ENCODE data around the gene LITAF.

LITAF gene

DNA sequence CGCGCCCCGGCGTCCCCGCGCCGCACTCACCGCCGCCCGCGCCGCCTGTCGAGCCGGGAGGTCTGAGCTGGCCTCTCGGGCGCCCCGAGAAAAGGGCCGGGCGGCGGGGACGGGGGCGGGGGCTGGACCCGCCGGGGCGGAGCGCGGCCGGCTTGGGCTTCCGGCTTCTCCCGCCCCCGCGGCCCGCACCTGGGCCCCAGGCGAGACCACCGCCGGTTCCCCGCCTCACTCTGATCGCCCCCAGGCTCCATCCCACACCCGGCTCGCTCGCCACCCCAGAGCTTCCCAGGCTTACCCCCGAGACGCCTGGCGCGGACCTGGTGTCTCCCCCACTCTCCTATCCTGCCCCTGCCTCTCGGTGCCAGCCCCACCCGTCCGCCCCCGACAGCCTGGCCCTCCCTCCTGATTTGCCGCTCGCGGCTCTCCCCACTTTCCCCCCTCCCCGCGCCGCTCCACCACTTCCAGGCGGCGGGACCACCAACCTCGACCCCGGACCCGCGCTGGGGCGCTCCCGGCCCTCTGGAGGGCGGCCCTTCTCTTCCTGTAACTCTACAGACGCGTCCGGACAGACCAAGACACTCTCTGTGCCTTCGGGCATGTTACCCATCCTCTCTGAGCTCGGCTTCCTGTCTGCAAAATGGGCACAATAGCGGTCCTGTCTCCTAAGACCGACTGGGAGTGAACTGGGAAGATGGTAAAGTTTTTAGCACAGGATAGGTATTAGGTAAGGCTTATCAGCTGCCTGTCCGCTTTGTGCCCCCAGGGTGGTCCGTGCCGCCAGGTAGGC, at the start of gene LITAF:
TSS of gene LITAF (minus strand) at position 64 of the 787 bp plus-strand sequence. CDS start 30,189 bp downstream, outside the sequence.
- DNase-seq: peak; percentile 63 to 65

DNA sequence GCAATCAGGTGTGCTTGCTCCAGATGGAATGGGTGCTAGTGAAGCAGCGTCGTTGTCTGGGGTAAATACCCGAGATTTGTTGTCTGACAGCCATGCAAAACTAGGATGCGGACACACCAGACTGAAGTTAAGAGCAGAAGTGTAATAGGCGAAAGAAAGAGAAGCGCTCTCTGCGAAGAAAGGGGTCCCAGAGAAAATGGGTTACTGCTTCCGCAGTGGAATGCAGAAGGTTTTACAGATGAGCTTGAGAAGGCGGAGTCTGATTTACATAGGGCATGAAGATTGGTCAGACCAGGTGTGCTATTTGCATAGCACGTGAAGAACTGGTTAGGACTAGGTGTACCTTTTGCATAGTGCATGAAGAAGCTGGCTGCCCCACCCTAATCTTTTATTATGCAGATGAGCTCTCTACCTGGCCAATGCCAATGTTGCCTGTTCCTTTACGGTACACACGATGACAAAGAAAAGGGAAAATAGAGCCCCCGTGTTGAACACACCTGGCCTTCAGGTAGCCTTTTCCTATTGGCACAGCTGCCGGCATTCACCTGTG, 49.5 kb upstream of the LITAF start:
- no peak for DNase-seq

GRCh38 chr16:11635679-11636171, 49.0 kb upstream of the LITAF start:
- no peak for DNase-seq

DNA sequence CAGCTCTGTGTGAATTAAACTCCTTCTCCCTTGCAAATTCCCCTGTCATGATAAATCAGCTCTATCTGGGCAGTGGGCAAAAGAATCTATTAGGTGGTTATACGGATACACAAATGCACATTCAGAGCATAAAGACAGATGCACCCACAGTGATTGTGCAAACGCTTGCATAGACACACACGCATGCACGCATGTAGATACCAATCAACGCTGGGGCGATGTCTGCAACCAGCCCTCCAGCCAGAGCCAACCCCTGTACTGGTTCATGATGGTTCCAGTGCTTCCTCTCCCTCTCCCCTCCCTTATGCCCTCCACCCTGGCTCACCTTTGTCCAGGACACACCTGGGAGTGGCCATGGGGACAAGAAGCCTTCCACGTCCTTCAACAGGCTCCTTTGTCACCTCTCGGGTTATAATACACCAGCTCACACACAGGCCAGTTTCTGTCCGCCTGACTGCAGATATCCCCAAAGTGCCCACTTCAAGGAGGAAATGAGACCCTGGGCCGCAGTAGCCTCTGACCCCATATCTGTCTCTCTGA, 48.5 kb upstream of the LITAF start:
- DNase-seq: no peak

GRCh38 chr16:11634312-11634711, 47.6 kb upstream of the LITAF start:
- no peak for DNase-seq

DNA sequence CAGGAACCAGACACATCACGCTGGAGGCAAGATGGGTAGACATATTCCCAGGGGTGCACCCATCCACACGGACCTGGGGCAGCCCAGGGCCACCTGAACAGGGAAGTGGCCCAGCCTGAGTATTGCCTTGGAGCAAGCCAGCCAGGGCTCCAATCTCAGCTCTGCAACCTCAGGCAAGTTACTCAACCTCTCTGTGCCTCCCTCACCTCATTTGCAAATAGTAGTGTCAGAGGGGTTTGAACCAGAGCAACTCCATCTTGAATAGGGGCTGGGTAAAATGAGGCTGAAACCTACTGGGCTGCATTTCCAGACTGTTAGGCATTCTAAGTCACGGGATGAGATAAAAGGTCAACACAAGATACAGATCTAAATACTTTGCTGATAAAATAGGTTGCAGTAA, 46.4 kb upstream of the LITAF start:
- no peak for DNase-seq

- DNase-seq: no peak
These were observed 45.8 kb upstream of the LITAF start for GRCh38 chr16:11632455-11632939.

DNA sequence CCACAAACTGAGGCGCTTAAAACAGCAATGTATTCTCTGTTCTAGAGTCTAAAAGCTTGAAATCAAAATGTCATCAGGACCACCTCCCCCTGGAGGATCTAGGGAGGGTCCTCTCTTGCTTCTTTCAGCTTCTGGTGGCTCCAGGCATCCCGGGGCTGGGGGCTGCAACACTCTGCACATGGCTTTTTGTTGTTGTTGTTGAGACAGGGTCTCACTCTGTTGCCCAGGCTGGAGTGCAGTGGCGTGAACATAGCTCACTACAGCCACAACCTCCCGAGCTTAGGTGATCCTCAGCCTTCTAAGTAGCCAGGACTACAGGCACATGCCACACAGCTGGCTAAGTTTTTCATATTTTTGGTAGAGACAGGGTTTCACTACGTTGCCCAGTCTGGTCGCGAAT, 44.5 kb upstream of the LITAF start:
- DNase-seq: no peak

DNA sequence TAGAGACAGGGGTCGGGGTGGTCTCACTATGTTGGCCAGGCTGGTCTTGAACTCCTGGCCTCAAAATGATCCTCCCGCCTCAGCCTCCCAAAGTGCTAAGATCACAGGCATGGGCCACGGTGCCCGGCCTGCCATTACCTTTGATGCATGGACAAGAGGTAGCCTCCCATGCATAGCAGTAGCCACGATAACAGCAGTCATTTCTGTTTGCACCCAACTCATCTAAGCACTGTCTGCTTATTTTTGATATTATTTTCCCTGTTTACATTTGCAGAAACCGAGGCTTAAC, 44.0 kb upstream of the LITAF start:
- DNase-seq: no peak

GRCh38 chr16:11630046-11630767, 43.5 kb upstream of the LITAF start:
- no peak for DNase-seq

- peak in 1 of 2 donors; percentile 47 for DNase-seq
These were observed 42.6 kb upstream of the LITAF start for GRCh38 chr16:11629071-11630030.

DNA sequence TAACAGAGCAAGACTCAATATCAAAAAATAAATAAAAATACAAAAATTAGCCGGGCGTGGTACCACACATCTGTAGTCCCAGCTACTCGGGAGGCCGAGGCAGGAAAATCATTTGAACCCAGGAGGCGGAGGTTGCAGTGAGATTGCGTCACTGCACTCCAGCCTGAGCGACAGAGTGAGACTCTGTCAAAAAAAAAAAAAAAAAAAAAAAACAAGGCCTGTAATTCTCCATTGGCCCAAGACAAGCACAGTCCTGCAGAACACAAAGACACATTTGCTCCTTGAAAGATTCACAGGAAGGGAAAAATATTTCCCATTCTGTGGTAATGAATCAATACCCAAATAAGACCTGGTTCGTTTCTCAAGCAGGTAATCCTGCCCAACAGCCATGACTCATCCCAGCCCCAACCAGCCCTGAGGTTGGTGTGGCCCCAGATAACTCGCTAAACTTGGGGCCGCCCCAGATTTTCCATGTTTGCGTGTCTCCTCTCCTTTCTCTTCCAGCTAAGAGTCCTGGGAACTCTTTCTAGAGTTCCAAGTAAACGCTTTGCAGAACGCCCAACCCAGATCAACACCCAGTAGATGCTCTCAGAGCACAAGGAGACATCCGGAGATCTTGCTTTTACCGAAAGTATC, 41.2 kb upstream of the LITAF start:
- no peak for DNase-seq

- DNase-seq: no peak
These were observed 40.6 kb upstream of the LITAF start for GRCh38 chr16:11627292-11627663.

DNA sequence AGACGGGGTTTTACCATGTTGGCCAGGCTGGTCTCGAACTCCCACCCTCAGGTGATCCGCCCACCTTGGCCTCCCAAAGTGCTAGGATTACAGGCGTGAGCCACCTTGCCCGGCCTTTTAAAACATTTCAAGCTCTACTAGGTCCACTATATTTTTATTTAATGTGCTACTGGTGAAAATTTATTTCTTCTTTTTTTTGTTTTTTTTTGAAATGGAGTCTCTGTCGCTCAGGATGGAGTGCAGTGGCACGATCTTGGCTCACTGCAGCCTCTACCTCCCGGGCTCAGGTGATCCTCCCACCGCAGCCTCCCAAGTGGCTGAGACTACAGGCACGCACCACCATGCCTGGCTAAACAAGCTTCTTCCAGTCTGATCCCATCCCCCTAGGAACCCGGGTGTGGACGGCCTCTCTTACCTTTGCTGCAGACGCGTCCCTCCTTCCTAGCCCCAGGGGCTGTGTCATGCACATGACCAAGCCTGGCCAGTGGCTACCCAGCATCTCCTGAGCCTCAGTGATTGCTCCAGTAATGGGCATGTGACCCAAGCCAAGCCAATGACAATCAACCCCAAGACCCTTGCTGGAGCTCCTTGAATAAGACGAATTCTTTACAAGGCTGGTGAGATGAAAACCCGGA, 40.1 kb upstream of the LITAF start:
- DNase-seq: no peak

- DNase-seq: no peak
These were observed 39.0 kb upstream of the LITAF start for GRCh38 chr16:11625769-11626168.

DNA sequence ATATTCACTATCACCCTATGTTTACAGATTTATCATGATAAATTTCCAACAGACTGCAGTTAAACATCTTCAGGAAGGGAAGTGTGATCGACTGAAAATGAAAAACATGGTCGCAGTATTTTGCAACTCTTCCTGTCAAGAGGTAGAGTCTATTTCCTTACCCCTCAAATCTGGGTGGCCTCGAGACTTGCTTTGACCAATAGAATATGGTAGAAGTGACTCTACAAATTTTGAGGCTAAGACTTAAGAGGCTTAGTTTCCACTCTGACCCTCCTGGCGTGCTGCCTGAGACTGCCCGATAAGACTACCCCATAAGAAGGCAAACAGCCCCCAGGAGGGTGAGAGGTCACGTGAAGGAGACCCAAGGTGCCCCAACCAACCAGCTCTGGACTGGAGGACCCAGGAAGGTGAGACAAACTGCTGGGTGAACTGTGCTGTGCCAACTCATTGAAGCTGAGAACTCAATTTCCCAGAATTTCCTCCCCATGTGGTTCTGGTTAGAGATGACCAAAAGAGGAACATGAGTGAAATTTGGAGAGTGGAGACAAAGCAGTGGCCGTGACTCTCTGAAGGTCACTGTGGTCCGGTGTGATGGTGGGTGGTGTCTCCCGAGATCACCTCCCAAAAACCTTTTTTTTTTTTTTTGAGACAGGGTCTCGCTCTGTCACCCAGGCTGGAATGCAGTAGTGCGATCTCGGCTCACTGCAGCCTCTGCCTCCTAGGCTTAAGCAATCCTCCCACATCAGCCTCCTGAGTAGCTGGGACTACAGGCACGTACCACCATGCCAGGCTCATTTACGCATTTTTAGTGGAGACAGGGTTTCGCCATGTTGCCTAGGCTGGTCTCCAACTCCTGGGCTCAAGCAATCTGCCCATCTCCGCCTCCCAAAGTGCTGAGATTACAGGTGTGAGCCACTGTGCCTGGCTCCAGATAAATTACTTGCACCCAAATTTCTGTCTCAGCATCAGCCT, 38.2 kb upstream of the LITAF start:
- no peak for DNase-seq

GRCh38 chr16:11624205-11624604, 37.5 kb upstream of the LITAF start:
- DNase-seq: no peak

GRCh38 chr16:11621920-11622651, 35.4 kb upstream of the LITAF start:
- DNase-seq: peak; percentile 62 to 64

DNA sequence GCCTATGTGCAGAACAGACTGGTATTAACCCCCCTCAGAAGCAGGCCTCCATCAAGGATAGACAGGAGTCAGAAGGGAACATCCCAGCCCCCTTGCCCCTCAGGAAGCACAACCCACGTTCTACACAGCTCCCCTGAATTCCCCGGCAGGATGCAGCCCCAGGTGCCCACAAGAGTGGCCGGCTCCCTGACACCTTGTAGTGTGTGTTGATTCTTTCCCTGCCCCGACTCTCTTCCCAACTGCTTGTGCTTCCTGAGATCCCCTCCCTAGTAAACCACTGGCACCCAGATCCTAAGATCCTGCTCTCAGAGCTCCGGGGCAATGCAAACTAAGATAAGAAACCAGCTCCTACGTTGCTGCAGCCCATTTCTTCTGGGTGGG, 34.8 kb upstream of the LITAF start:
- no peak for DNase-seq

All from CD4-positive, alpha-beta T cell treated with Interleukin-1 beta for 1 hour (primary cell).